ENCODE results near the gene CA10. TPM values are rescaled to one million over a fixed set of nuclear protein-coding genes. Genes with fewer than 3 reads are reported as not detected.

Gene CA10
- total RNA-seq, 1 experiment from 2014 or later: not detected

DNA sequence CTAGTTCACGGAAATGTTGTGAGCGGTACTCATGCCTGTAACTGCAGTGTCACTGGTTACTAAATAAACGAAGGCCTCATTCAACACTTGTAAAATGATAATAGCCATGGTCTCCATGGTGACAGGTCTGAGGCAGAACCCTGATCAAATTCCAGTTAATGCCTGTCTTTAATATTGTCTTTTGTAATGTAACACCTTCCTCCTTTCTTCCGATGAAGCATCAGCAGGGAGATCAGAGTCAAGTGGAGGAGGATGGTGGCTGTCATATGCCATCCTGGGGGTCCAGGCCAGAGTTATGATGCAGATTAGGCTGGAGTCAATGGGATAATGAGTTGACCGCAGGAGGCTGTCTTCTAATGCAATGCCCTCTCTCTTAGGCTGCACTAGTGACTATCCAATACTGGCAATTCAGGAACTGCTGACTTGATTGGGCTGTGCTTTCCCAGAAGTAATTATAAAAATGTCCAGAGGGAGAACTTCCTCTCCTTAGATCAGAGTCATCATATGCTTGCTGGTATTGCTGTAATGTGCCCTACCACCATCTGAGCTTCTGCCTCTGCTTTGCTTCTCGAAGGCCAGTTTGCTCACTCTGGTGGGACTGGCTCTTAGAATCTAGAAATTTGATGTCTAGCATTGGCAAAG, 419.1 kb downstream of the CA10 start:
- Histone ChIP-seq H3K36me3 (ENCODE audit: low read depth) (no peaks in the 10 kb centered on the region), H3K27me3 (ENCODE audit: insufficient read depth, low read depth) (peaks cover 2% of the 10 kb centered on the region; the same call in 1 of the 2 replicates), H3K9me3 (ENCODE audit: insufficient read depth, low read depth) (no peaks in the 10 kb centered on the region), H3K9me2 (ENCODE audit: insufficient read depth) (no peaks in the 10 kb centered on the region), H3K79me2 (ENCODE audit: low read depth) (no peaks in the 10 kb centered on the region), H4K20me1 (ENCODE audit: insufficient read depth) (no peaks in the 10 kb centered on the region), H3K4me3 (no peak overlapping the region), H3F3A (ENCODE audit: insufficient read depth, low read depth) (no peaks in the 10 kb centered on the region), H3K4me2 (no peak overlapping the region), H3K27ac (no peak overlapping the region), H3K4me1 (replicated peaks; ENCODE audit: insufficient read depth) (no peaks in the 10 kb centered on the region), H2AFZ (no peak overlapping the region)
- POLR2A ChIA-PET (ENCODE audit: unreplicated experiment): no interaction called here
- no peak for DNase-seq
- CTCF ChIA-PET: no interaction called here
- TF ChIP-seq EZH2 (IDR thresholded peaks at IDR 0.05; ENCODE audit: low read depth): no peak
- TF ChIP-seq, protein P1, sequence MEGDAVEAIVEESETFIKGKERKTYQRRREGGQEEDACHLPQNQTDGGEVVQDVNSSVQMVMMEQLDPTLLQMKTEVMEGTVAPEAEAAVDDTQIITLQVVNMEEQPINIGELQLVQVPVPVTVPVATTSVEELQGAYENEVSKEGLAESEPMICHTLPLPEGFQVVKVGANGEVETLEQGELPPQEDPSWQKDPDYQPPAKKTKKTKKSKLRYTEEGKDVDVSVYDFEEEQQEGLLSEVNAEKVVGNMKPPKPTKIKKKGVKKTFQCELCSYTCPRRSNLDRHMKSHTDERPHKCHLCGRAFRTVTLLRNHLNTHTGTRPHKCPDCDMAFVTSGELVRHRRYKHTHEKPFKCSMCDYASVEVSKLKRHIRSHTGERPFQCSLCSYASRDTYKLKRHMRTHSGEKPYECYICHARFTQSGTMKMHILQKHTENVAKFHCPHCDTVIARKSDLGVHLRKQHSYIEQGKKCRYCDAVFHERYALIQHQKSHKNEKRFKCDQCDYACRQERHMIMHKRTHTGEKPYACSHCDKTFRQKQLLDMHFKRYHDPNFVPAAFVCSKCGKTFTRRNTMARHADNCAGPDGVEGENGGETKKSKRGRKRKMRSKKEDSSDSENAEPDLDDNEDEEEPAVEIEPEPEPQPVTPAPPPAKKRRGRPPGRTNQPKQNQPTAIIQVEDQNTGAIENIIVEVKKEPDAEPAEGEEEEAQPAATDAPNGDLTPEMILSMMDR (conservative IDR thresholded peaks at IDR 0.05): no peak
- BruUV-seq (replicated peaks): no TSS peak
- intact Hi-C loops (cut with micrococcal nuclease; ENCODE audit: unreplicated experiment): no loop called here

DNA sequence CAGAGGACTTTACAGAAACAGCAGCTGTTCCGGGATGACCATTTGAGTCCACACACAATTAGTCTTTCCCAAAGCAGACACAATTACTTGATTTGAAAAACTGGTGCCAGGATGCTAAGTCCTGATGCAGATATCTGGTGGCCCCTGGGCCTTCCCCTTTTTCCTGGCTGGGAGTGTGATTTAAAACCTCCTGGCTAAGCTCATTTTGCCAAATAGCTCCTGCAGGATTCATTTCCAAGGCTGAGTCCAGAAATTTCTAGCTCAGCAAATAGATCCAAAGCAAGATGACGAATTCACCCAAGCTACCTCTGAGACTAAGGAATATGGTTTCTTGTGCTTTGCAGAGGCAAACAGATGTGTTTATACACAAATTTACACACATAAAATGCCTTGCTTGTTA, 422.2 kb downstream of the CA10 start:
- intact Hi-C loops (cut with micrococcal nuclease; ENCODE audit: unreplicated experiment): no loop called here
- ChIA-PET POLR2A (ENCODE audit: unreplicated experiment) (no interaction called here), CTCF (no interaction called here)
- H4K20me1 ChIP-seq (ENCODE audit: insufficient read depth): no peaks in the 10 kb centered on the region
- TF ChIP-seq EZH2 (IDR thresholded peaks at IDR 0.05; ENCODE audit: low read depth): no peak
- TF ChIP-seq, protein P1 (conservative IDR thresholded peaks at IDR 0.05): no peak
- no peaks in the 10 kb centered on the region for H3K79me2 ChIP-seq (ENCODE audit: low read depth)
- H2AFZ ChIP-seq: no peak overlapping the region
- H3K9me3 ChIP-seq (ENCODE audit: insufficient read depth, low read depth): no peaks in the 10 kb centered on the region
- no peak overlapping the region for H3K4me2 ChIP-seq
- no peaks in the 10 kb centered on the region for H3K4me1 ChIP-seq (replicated peaks; ENCODE audit: insufficient read depth)
- H3K4me3 ChIP-seq: no peak overlapping the region
- no TSS peak for BruUV-seq (replicated peaks)
- peaks cover 24% of the 10 kb centered on the region for H3K27me3 ChIP-seq (ENCODE audit: insufficient read depth, low read depth)
- H3K27ac ChIP-seq: no peak overlapping the region
- H3K9me2 ChIP-seq (ENCODE audit: insufficient read depth): no peaks in the 10 kb centered on the region
- H3K36me3 ChIP-seq (ENCODE audit: low read depth): no peaks in the 10 kb centered on the region
- no peak for DNase-seq
- no peaks in the 10 kb centered on the region for H3F3A ChIP-seq (ENCODE audit: insufficient read depth, low read depth)

DNA sequence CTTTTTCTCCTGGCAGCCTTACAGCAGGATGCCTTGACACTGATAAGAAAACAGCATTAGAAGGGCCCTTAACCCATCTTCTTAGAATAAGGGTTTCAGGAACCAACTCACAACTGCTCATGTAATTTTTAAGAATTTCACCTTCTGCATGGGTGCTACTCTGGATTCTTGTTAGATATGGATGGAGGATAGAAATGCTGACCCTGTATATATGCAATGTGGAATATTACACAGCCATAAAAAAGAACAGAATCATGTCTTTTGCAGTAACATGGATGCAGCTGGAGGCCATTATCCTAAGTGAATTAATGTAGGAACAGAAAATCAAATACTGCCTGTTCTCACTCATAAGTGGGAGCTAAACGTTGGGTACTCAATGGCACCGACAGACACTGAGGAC, 423.5 kb downstream of the CA10 start:
- H3K9me3 ChIP-seq (ENCODE audit: insufficient read depth, low read depth): no peaks in the 10 kb centered on the region
- TF ChIP-seq, protein P1 (conservative IDR thresholded peaks at IDR 0.05): no peak
- no peak for TF ChIP-seq EZH2 (IDR thresholded peaks at IDR 0.05; ENCODE audit: low read depth)
- intact Hi-C loops (cut with micrococcal nuclease; ENCODE audit: unreplicated experiment): no loop called here
- H3K4me1 ChIP-seq (replicated peaks; ENCODE audit: insufficient read depth): no peaks in the 10 kb centered on the region
- no peaks in the 10 kb centered on the region for H3K79me2 ChIP-seq (ENCODE audit: low read depth)
- H3K4me3 ChIP-seq: no peak overlapping the region
- no peaks in the 10 kb centered on the region for H3K36me3 ChIP-seq (ENCODE audit: low read depth)
- H3K4me2 ChIP-seq: no peak overlapping the region
- no peaks in the 10 kb centered on the region for H3K9me2 ChIP-seq (ENCODE audit: insufficient read depth)
- H3K27ac ChIP-seq: no peak overlapping the region
- DNase-seq: no peak
- H2AFZ ChIP-seq: no peak overlapping the region
- CTCF ChIA-PET: no interaction called here
- no peaks in the 10 kb centered on the region for H3F3A ChIP-seq (ENCODE audit: insufficient read depth, low read depth)
- POLR2A ChIA-PET (ENCODE audit: unreplicated experiment): no interaction called here
- peaks cover 24% of the 10 kb centered on the region for H3K27me3 ChIP-seq (ENCODE audit: insufficient read depth, low read depth)
- no peaks in the 10 kb centered on the region for H4K20me1 ChIP-seq (ENCODE audit: insufficient read depth)
- BruUV-seq (replicated peaks): no TSS peak

All from PC-9 (cell line).